ENCODE data around the gene PPEF2. TPM values are rescaled to one million over a fixed set of nuclear protein-coding genes. Genes with fewer than 3 reads are reported as not detected.

Gene PPEF2
- total RNA-seq, 1 donor from 2014 or later: 0.09 TPM

GRCh38 chr4:75834772-75835154, 67.5 kb downstream of the PPEF2 start:
- Mint-ChIP-seq H3K27me3 (ENCODE audit: low read depth) (no peaks in the 10 kb centered on the region), H3K4me3 (no peak overlapping the region), H3K4me1 (peaks cover 14% of the 10 kb centered on the region), H3K36me3 (ENCODE audit: low read depth) (no peaks in the 10 kb centered on the region), H3K9me3 (no peaks in the 10 kb centered on the region), H3K27ac (ENCODE audit: unreplicated experiment) (no peak overlapping the region)
- no peak for DNase-seq (ENCODE audit: low read depth, low spot score)
- TF ChIP-seq CTCF (conservative IDR thresholded peaks at IDR 0.05): no peak

- Mint-ChIP-seq H3K27me3 (ENCODE audit: low read depth) (no peaks in the 10 kb centered on the region), H3K4me1 (peaks cover 9% of the 10 kb centered on the region), H3K4me3 (no peak overlapping the region), H3K27ac (ENCODE audit: unreplicated experiment) (no peak overlapping the region), H3K36me3 (ENCODE audit: low read depth) (no peaks in the 10 kb centered on the region), H3K9me3 (no peaks in the 10 kb centered on the region)
- TF ChIP-seq CTCF (conservative IDR thresholded peaks at IDR 0.05): no peak
- no peak for DNase-seq (ENCODE audit: low read depth, low spot score)
Observed at GRCh38 chr4:75834095-75834771, 68.0 kb downstream of the PPEF2 start.

- Mint-ChIP-seq H3K4me3 (no peak overlapping the region), H3K27ac (ENCODE audit: unreplicated experiment) (no peak overlapping the region), H3K36me3 (ENCODE audit: low read depth) (no peaks in the 10 kb centered on the region), H3K9me3 (no peaks in the 10 kb centered on the region), H3K27me3 (ENCODE audit: low read depth) (no peaks in the 10 kb centered on the region), H3K4me1 (peaks cover 4% of the 10 kb centered on the region)
- TF ChIP-seq CTCF (conservative IDR thresholded peaks at IDR 0.05): no peak
- DNase-seq (ENCODE audit: low read depth, low spot score): no peak
Observed at GRCh38 chr4:75831856-75832405, 70.3 kb downstream of the PPEF2 start.

- Mint-ChIP-seq H3K27ac (ENCODE audit: unreplicated experiment) (no peak overlapping the region), H3K36me3 (ENCODE audit: low read depth) (no peaks in the 10 kb centered on the region), H3K27me3 (ENCODE audit: low read depth) (no peaks in the 10 kb centered on the region), H3K4me1 (peaks cover 3% of the 10 kb centered on the region), H3K9me3 (no peaks in the 10 kb centered on the region), H3K4me3 (no peak overlapping the region)
- TF ChIP-seq CTCF (conservative IDR thresholded peaks at IDR 0.05): no peak
- DNase-seq (ENCODE audit: low read depth, low spot score): no peak
Observed at GRCh38 chr4:75830906-75831305, 71.3 kb downstream of the PPEF2 start.

- no peaks in the 10 kb centered on the region for H3K4me1 Mint-ChIP-seq
- H3K27me3 Mint-ChIP-seq (ENCODE audit: low read depth): no peaks in the 10 kb centered on the region
- H3K4me3 Mint-ChIP-seq: no peak overlapping the region
- H3K9me3 Mint-ChIP-seq: no peaks in the 10 kb centered on the region
- no peaks in the 10 kb centered on the region for H3K36me3 Mint-ChIP-seq (ENCODE audit: low read depth)
- no peak for TF ChIP-seq CTCF (conservative IDR thresholded peaks at IDR 0.05)
- no peak for DNase-seq (ENCODE audit: low read depth, low spot score)
- no peak overlapping the region for H3K27ac Mint-ChIP-seq (ENCODE audit: unreplicated experiment)
Observed at GRCh38 chr4:75823812-75824211, 78.4 kb downstream of the PPEF2 start.

Data from neural crest cell (in vitro differentiated cells).